Body of pancreas (tissue), 4 donors: ENCODE measurements around the gene CDH22.

Source experiments
- CTCF ChIP-seq, 7 experiments: fragments of 450-650 bp in 4 of 7; fragments of 200-600 bp in 3 of 7; sonication (generic) in 3 of 7; IDR thresholded peaks; one replicate each; pipeline ENCODE4 v1.5.1; 2016 to 2019; ENCODE audit warnings: antibody characterized with exemption in 7 of 7
- POLR2A ChIP-seq, 3 donors: fragments of 450-650 bp; IDR thresholded peaks; one replicate each; pipeline ENCODE4 v1.6.1; 2016; ENCODE audit warnings: antibody characterized with exemption in 3 of 3, mild to moderate bottlenecking in 2 of 3

- TF ChIP-seq CTCF (IDR thresholded peaks at IDR 0.05), result no peak
- TF ChIP-seq POLR2A (IDR thresholded peaks at IDR 0.05), result no peak
These were observed 91.4 kb downstream of the CDH22 start for GRCh38 chr20:46216770-46217464.
